Suppressor macrophage treated with lipopolysaccharide for 1 hour (primary cell): ENCODE measurements around the gene SUPT7L.
"Not testable (repeated sequence)": the region's sequence is repeated elsewhere in the genome, so short reads cannot be mapped to it uniquely, and the experiment has no call there.

Source experiments
- DNase-seq, 3 donors: peaks; one replicate each; pipeline ENCODE4 v3.0.0-alpha.2; 2020 to 2022

SUPT7L gene

GRCh38 chr2:27636766-27637165 lies 26.6 kb downstream of the SUPT7L start:
- no peak for DNase-seq

DNA sequence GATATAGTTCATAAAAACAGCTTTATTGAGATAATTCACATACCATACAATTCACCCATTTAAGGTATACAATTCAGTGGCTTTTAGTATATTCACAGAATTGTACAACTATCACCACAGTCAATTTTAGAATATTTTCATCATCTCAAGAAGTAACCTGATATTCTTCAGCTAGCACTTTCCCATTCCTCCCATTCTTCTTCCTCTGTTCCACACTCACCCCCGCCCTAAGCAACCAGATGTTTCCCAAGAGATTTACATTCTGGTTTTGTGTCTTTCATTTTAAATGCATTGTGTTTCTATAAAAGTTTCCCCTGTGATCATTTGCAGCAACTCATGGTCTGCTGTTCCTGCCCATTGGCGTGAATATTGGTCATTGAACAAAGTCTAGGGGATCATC lies 29.1 kb downstream of the SUPT7L start:
- DNase-seq = no peak

DNA sequence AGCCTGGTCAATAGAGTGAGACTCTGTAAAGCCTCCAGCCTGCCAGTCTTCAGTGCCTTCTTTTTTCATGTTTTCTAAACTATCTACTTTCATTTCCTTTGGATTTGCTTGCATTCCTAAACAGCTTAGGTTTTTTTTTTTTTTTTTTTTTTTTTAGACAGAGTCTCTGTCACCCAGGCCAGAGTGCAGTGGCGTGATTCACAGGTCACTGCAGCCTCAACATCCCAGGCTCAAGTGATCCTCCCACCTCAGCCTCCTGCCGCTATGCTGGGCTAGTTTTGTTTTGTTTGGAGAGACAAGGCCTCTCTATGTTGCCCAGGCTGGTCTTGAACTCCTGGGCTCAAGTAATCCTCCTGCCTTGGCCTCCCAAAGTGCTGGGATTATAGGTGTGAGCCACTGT lies 33.2 kb downstream of the SUPT7L start:
- not testable (repeated sequence) for DNase-seq

GRCh38 chr2:27628767-27629709 lies 34.4 kb downstream of the SUPT7L start, which contains the start of the genes CCDC121 and GPN1:
CCDC121 (minus strand) TSS chr2:27629012; CDS start chr2:27627799, 1,213 bp downstream.
GPN1 (plus strand) TSS chr2:27629050; CDS start chr2:27629059, 9 bp downstream.
- DNase-seq = peak; percentile 97 to 98 (median 97)

- DNase-seq = peak; percentile 52 to 83 (median 67)
Measured at GRCh38 chr2:27627963-27628766, 35.2 kb downstream of the SUPT7L start.

- peak in 2 of 3 donors; percentile 27 to 30 for DNase-seq
Measured at GRCh38 chr2:27626921-27627320, 36.5 kb downstream of the SUPT7L start.

DNA sequence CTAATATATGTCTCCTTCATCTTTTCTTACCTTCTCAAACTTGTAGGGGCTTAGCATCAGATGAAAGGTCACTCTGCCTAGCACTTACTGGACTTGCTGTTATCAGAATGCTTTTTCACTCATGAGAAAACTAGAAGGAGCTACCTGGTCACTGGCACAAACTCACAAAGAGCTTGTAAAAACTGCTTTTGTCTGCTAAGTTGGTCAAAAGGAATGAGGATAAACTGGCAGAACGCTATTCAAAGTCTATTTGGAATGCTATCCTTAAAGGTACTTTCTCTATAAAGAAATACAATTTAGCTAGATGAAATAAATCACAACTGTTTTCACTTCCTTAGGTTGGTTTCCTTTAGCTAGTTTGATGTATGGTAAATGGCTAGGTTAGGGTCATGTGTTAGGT lies 37.1 kb downstream of the SUPT7L start:
- DNase-seq = not testable (repeated sequence)

DNA sequence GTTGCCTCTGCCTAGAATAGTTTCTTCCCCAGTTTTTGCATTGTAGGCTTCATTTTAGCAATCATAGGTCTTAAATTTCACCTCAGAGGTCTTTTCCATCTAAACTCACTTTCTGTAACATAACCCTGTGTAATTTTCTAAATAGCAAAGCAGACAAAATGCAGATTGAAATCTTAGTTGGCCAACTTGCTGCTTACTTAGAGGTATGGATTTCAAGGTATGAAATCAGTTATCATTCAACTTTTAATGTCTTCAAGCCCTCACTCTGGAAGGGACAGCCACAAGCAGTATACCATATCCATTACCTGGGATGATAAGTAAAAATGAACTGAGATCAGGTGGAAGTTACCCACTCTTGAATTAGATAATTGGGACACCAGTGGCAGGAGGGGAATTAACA lies 38.5 kb downstream of the SUPT7L start:
- DNase-seq = no peak

DNA sequence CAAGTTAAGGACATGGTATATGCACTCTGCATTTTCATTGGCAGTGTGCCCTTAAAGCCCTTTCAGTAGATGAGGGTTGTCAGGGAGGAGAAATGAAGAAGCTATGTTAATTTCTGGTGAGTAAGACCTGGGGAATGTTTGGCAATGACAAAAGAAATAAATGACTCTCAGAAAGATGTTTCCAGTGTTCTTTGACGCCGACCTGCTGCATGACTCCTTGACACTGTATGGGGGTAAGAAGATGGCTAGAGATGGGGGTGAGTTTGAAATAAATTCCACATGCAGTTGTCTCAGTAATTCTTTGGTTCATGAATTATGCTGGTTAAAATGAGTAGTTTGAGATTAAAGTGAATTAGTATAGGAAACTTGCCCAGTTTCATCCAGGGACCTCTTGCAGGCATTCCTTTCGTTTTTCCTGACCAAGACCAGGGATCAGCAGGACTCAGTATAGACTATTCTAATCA lies 40.5 kb downstream of the SUPT7L start:
- DNase-seq = no peak

- no peak for DNase-seq
Measured at GRCh38 chr2:27621524-27621923, 41.9 kb downstream of the SUPT7L start.

DNA sequence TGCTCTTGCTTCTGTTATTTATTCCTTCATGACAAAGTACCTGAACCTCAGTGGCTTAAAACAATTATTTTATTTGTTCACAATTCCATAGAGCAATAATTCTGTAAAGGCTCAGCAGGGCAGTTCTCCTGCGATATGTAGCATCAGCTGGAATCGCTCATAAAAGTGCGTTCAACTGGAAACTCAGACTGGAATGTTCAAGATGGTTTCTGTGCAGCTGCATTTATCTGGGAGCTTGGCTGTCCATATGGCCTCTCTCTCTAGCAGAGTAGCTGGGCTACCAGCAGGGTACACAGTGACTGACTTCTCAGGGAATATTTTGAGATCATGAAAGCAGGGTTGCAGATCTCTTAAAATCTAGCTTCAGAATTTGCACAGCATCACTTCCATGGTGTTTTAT lies 48.1 kb downstream of the SUPT7L start:
- DNase-seq = no peak

DNA sequence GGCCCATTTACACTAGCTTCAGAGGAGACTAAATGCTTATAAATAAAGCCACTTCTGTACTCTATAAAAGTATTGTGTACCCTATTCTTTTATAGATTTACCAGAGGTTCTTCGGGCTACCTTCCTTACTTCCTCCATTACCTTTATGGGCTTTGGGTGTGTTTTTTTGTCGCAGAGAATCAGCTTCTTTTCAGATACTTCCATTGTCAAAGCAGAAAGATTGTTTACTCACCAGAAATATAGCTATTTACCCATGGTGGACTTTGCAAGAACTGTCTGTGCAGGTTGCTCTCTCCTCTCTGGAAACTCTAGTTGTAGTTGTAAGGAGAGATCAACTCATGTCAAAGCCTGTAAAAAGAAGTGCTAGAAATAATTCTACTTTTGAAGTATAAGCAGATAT lies 49.4 kb downstream of the SUPT7L start:
- DNase-seq = no peak

DNA sequence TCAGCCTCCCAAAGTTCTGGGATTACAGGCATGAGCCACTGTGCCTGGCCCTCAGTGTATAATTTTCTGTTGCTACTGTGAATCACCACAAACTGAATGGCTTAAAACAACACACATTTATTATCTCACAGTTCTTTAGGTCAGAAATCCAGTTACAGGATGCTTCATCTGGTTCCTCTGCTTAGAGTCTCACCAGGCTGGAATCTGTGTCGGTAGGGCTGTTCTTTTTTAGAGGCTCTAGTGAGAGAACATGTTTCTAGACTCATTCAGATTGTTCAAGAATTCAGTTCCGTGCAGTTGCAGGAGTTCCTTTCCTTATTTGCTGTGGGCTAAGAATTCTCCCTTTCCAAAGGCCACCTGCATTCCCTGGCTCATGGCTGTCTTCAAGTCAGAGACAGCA lies 56.8 kb downstream of the SUPT7L start:
- no peak for DNase-seq
